GM10266 (cell line): ENCODE measurements around the gene ACOX3.

Source experiments
- DNase-seq: peaks from one replicate; pipeline ENCODE4 v3.0.0; 2012; ENCODE audit errors: extremely low spot score
- TF ChIP-seq, protein P1 (sequence below): IDR thresholded peaks from 2 replicates; pipeline ENCODE4 v1.5.1; 2012; ENCODE audit warnings: mild to moderate bottlenecking, low read depth; ENCODE audit not compliant: control insufficient read depth, insufficient read depth; ENCODE audit errors: missing control alignments

The ACOX3 gene

DNA sequence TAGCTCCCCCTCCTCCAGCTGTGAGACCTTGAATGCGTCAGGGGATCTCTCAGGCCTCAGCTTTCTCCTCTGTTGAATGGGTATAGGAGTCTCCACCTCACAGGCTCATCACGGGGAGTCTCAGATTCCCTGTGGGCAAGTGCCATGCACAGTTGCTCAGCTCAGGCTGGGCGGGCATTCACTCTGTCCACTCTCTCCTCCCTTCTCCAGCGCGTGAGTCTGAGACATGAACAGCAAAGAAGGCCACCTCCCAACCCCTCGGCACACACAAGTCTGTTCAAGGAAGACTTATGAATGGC is 111.0 kb downstream of the ACOX3 start:
- TF ChIP-seq, protein P1, sequence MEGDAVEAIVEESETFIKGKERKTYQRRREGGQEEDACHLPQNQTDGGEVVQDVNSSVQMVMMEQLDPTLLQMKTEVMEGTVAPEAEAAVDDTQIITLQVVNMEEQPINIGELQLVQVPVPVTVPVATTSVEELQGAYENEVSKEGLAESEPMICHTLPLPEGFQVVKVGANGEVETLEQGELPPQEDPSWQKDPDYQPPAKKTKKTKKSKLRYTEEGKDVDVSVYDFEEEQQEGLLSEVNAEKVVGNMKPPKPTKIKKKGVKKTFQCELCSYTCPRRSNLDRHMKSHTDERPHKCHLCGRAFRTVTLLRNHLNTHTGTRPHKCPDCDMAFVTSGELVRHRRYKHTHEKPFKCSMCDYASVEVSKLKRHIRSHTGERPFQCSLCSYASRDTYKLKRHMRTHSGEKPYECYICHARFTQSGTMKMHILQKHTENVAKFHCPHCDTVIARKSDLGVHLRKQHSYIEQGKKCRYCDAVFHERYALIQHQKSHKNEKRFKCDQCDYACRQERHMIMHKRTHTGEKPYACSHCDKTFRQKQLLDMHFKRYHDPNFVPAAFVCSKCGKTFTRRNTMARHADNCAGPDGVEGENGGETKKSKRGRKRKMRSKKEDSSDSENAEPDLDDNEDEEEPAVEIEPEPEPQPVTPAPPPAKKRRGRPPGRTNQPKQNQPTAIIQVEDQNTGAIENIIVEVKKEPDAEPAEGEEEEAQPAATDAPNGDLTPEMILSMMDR: no peak
- no peak for DNase-seq

DNA sequence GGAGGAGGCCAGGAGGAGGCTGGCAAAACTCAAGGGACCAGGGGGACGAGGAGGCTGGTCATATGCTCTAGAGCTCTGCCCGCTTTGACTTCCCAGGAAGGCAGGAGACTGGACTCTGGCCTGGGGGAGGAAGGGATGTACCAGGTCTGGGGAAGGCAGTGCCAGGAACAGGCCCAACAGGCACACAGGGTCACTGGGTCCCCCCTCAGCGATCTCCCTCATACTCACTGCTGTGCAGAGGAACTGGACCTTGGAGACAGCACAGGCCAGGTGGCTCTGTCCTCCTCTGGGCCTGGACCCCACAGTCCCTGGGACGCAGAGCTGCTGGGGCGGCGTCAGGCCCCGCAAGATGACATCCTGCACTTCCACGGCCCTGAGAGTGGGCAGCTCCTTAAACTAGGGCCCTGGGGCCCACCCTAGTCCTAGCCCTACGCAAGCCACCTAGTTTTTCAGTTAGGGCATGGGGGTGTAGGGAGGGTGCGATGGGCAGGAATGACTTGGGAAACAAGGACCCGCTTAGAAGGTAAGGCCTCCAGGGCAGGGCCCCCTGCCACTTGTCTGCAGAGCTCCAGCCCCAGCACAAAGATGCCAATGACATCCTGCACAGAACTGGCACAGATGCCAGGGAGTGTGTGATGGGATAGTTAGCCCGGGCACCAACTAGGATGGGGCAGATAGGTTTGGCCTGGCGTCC is 111.5 kb downstream of the ACOX3 start:
- TF ChIP-seq, protein P1: no peak
- no peak for DNase-seq

DNA sequence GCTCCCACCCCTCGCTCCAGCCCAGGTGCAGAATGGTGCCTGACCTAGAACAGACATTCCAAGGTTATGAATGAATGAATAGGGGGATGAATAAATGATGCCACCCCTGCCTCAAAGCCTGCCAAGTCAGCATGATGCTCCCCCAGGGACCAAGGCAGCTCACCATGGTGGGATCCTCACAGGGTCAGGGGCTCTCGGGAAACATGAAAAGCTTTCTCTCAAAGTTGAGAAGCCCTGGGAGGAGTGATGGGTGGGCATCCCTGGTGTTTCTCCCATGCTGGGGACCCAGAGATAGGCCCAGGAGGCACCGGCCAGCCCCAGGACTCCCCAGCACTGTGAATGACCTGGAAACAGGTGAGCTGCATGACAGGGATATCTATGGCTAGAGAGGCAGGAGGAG is 112.1 kb downstream of the ACOX3 start:
- TF ChIP-seq, protein P1: no peak
- DNase-seq: no peak

DNA sequence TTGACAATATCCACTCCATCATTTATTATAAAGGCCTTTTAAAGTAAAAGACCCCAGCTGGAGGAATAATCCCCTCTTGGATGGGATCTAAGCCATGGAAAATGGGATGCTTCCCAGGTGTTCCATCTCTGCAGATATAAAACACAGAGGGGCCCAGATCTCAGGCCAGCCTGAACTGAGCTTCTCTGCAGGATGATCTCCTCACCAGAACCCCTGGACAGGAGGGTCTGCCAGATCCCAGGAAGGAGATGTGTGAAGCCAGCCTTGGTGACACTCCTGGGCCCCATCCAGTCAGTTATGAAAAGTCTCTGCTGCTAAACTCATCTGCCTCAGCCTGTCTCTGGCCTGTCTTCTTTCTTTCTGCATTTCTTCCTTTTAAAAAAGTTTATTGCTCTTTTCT is 114.3 kb downstream of the ACOX3 start:
- TF ChIP-seq, protein P1: no peak

DNA sequence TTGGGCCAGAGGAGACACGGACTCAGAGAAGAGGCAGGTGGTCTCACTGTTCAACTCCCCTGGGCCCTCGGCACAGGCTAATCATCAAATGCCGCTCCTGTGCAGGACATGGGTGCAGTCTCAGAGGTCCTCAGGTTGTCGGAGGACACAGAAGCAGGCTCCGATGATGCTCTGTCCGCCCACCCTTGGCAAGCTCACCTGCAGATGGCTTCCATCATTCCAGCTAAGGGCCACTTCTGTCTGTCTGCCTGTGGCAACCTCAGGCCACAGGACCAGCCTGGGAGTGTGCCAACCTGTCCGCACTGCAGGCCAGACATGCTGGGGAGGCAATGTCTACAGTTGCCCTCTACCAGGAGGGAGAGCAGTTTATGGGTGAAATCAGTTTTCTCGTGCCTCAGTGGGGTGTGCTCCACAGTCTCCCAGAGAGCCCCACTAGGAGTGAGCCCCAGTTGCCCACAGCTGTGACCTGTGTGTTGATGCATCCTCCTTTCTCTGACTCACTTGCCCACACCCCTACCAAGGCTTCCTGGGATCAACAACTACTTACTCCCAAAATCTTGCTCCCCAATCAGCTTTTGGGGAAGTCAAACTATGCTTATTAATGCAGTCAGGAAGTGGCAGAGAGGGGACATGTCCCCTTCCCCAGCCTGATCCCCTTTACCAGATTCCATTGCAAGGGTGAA is 115.1 kb downstream of the ACOX3 start:
- DNase-seq: no peak
- TF ChIP-seq, protein P1: no peak

More for the DNA sequence above, 114.3 kb downstream of the ACOX3 start:
- no peak for DNase-seq

DNA sequence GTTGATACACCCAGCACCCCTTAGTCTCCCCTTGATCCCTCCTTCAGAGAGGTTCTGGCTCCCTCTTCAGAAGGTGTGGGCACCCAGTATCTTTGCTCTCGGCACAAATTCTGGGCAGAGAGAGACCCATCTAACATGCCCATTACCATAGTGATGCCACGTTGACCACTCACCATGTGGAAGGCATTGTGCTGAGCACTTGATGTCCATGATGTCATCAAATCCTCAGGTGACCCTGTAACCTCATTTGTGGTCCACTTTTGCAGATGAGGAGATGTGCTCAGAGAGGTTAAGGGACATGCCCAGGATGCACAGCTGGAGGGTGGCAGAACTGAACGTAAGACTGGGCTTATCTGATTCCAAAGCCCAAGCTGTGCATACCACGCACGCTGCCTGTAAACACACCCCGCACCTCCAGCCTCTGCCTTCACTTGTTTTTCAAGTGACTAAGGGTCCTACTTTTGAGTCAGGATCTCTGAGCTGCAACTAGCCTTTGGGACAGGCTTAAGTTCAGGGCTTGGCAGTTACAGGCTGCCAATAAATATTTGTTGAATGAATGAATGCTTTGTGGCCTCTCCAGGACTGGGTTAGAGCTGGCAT is 115.8 kb downstream of the ACOX3 start:
- no peak for DNase-seq
- TF ChIP-seq, protein P1: no peak
